ENCODE measurements around the gene DUSP8.

DNA sequence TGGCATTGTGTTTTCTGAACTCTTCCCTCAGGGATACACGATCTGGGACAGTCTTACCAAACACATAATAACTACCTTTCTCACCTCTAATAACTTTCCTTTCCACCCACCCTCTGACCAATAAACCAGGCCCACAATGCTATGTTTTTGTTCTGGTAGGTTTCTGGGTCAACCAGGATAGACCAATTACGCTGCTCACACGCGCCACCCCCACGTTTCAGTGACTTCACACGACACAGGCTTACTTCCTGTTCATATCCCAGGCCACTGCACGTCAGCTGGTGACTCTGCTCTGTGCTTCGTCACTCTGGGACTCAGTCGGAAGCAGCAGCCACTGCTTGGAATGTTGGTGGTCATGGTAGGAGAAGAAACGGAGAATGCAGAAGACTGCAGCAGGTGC is 47.4 kb upstream of the DUSP8 start:
- TF ChIP-seq, protein P1, sequence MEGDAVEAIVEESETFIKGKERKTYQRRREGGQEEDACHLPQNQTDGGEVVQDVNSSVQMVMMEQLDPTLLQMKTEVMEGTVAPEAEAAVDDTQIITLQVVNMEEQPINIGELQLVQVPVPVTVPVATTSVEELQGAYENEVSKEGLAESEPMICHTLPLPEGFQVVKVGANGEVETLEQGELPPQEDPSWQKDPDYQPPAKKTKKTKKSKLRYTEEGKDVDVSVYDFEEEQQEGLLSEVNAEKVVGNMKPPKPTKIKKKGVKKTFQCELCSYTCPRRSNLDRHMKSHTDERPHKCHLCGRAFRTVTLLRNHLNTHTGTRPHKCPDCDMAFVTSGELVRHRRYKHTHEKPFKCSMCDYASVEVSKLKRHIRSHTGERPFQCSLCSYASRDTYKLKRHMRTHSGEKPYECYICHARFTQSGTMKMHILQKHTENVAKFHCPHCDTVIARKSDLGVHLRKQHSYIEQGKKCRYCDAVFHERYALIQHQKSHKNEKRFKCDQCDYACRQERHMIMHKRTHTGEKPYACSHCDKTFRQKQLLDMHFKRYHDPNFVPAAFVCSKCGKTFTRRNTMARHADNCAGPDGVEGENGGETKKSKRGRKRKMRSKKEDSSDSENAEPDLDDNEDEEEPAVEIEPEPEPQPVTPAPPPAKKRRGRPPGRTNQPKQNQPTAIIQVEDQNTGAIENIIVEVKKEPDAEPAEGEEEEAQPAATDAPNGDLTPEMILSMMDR (IDR thresholded peaks at IDR 0.05; ENCODE audit: low read length): no peak
- TF ChIP-seq EZH2 (IDR thresholded peaks at IDR 0.05; ENCODE audit: borderline replicate concordance, low read length): no peak

Measured in OCI-LY1 (cell line).